ENCODE results near the gene SCARF2. TPM values are rescaled to one million over a fixed set of nuclear protein-coding genes. Genes with fewer than 3 reads are reported as not detected.

The SCARF2 gene
- total RNA-seq, 1 experiment from 2014 or later = 26.3 TPM

Other genes with a start within 250 kb of the SCARF2 start
- 23.0 to 27.0 TPM (median 25.0 TPM) in 3 replicates for gene RTN4R, start 169.5 kb downstream of the SCARF2 start, total RNA-seq (2021)
- 61.9 to 68.5 TPM (median 63.6 TPM) in 3 replicates for gene DGCR6L, start 117.8 kb downstream of the SCARF2 start, total RNA-seq (2021)
- gene ZNF74, start 43.7 kb downstream of the SCARF2 start, total RNA-seq (2021) = 56.5 to 62.8 TPM (median 61.7 TPM) in 3 replicates
- gene KLHL22, start 58.0 kb upstream of the SCARF2 start, total RNA-seq (2021) = 9.9 to 15.7 TPM (median 12.1 TPM) in 3 replicates
- 60.9 to 67.7 TPM (median 62.6 TPM) in 3 replicates for gene MED15, start 69.8 kb upstream of the SCARF2 start, total RNA-seq (2021)

All from WTC11 (cell line).